Right atrium auricular region (tissue), 2 donors: ENCODE measurements around the gene UGT1A8. TPM values are rescaled to one million over a fixed set of nuclear protein-coding genes. Genes with fewer than 3 reads are reported as not detected.
A peak's percentile ranks its signal among the peaks of the same experiment; 100 is the strongest.

Source experiments
- DNase-seq: peaks from one replicate; pipeline ENCODE4 v3.0.0-alpha.2; 2019; ENCODE audit warnings: low spot score
- H3K27ac ChIP-seq, 2 donors: fragments of 200-600 bp; sonication (generic); 1 replicate in 1 of 2; 2 replicates in 1 of 2; pipeline ENCODE4 v1.5.1; 2016 to 2019
- H3K27me3 ChIP-seq, 2 donors: fragments of 200-600 bp; sonication (generic); one replicate each; pipeline versions ENCODE4 v1.5.1 to v1.6.0; 2017 to 2019
- H3K36me3 ChIP-seq: fragments of 200-600 bp; sonication (generic); one replicate; pipeline ENCODE4 v1.5.1; 2016
- H3K4me1 ChIP-seq, 2 donors: fragments of 200-600 bp; sonication (generic); one replicate each; pipeline versions ENCODE4 v1.5.1 to v1.6.0; 2017 to 2019
- H3K4me3 ChIP-seq, 2 donors: fragments of 200-600 bp; sonication (generic); 1 replicate in 1 of 2; 2 replicates in 1 of 2; pipeline ENCODE4 v1.5.1; 2017 to 2019; ENCODE audit warnings: mild to moderate bottlenecking in 1 of 2, moderate library complexity in 1 of 2
- H3K9me3 ChIP-seq, 2 donors: fragments of 200-600 bp; sonication (generic); one replicate each; pipeline ENCODE4 v1.5.1; 2019
- CTCF ChIP-seq, 2 donors: fragments of 200-600 bp; sonication (generic); IDR thresholded peaks; one replicate each; pipeline ENCODE4 v1.5.1; 2019; ENCODE audit warnings: antibody characterized with exemption in 2 of 2
- total RNA-seq, 2 donors: library from RNA; depleted of rRNA; stranded (reverse); fragments of >200 nt; gene quantifications; one replicate each; pipeline ENCODE4 v1.1.0, GENCODE V29; 2016

UGT1A8 gene
- total RNA-seq, 2 donors from 2014 or later: not detected

DNA sequence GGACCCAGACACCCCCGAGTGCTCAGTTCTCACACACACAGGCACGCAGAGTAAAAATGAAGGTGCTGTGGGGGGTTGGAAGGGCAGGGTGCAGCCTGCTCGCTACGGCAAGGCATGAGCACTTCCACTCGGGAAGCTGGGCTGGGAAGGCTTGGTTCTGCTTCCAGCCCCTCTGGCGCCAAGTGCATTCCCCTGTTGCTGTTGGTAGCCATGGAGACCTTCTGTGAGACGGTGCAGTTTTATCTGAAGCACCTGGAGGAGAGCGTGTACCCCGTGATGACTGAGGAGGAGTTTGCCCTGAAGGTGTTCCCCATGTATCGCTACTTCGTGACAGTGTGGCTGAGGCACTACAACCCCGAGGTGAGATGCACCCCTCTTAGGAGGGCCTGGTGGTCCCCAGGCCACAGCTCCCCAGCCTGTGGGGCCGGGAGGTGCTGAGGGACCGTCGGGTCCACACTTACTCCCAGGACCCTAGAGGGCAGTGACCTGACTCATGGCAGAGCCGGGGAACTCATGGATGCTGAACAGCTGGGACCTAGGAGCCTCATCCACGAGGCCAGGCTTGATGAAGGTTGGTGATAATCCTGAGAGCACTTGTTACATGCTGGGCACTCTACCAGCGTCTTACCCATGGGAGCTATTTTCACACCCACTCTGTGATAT, 176.2 kb downstream of the UGT1A8 start:
- H3K4me3 ChIP-seq: no peak overlapping the region
- DNase-seq: no peak
- no peaks in the 10 kb centered on the region for H3K9me3 ChIP-seq
- H3K4me1 ChIP-seq: no peaks in the 10 kb centered on the region
- TF ChIP-seq CTCF (IDR thresholded peaks at IDR 0.05): no peak
- no peaks in the 10 kb centered on the region for H3K36me3 ChIP-seq
- H3K27ac ChIP-seq: no peak overlapping the region
- H3K27me3 ChIP-seq: no peaks in the 10 kb centered on the region

DNA sequence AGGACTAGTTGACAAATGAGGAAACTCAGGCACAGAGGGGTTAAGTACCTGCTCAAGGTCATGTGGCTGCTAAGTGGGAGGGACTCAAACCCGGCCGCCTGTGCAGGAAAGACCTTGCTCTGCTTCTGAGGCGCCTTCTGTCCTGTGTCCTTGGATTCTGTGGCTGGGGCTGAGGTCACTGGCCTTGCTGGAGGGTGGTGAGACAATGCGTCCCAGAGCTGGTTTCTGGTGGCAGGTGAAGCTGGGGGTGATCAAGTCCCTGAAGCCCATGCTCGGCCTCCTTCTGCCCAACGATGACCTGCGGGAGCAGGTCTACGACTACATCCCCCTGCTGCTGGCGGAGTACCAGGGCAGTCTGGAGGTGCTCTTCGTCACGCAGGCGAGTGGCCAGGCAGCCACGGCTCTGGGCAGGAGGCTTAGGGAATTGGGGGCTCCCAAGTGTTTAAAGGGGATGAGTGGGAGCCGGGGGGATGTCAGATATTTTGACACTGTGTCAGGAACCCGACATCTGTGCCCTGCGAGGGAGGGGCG, 176.8 kb downstream of the UGT1A8 start:
- Histone ChIP-seq H3K36me3 (no peaks in the 10 kb centered on the region), H3K9me3 (no peaks in the 10 kb centered on the region), H3K4me3 (no peak overlapping the region), H3K4me1 (no peaks in the 10 kb centered on the region), H3K27ac (no peak overlapping the region), H3K27me3 (no peaks in the 10 kb centered on the region)
- peak; percentile 36 for DNase-seq
- no peak for TF ChIP-seq CTCF (IDR thresholded peaks at IDR 0.05)

DNA sequence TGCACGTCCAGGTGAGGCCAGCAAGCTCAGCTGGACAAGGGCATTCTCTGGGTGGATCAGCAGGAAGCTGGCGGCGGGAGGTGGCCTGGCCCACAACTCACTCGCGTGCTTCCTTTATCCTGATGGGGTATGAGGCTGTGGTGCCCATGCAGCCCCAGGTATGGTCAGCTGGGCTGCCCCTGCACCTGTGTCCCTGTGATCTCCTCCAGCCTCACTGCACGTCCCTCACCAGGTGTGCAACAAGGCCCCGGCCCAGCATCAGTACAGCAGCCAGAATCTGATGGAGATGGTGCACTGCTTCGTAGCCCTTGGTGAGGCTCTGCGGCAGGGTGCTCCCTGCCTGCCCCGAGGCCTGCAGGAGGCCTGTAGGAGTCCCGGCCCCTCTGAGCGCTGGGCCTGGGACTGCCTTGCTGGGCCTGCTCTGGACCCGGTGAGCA, 178.3 kb downstream of the UGT1A8 start:
- Histone ChIP-seq H3K9me3 (no peaks in the 10 kb centered on the region), H3K36me3 (no peaks in the 10 kb centered on the region), H3K4me3 (no peak overlapping the region), H3K27me3 (no peaks in the 10 kb centered on the region), H3K27ac (no peak overlapping the region), H3K4me1 (no peaks in the 10 kb centered on the region)
- peak; percentile 43 for DNase-seq
- TF ChIP-seq CTCF (IDR thresholded peaks at IDR 0.05): no peak

DNA sequence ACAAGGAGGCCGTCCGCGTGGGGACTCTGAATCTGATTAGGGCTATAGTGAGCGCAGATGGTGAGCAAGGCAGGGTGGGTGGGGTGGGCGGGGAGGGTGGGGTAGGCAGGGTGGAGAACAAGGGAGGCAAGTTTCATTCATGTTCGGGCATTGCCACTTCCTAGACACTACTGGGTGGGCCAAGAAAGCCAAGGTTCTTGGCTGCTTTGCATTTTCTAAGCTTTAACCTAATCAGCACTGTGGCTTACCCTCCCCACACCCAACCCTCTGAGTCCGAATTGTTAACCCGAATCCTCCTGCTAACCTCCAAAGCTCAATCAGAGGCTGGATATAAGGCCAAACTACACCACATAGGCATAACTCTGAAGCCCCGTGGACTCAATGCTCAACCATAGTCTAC, 178.8 kb downstream of the UGT1A8 start:
- Histone ChIP-seq H3K4me3 (no peak overlapping the region), H3K36me3 (no peaks in the 10 kb centered on the region), H3K9me3 (no peaks in the 10 kb centered on the region), H3K27me3 (no peaks in the 10 kb centered on the region), H3K27ac (no peak overlapping the region), H3K4me1 (no peaks in the 10 kb centered on the region)
- TF ChIP-seq CTCF (IDR thresholded peaks at IDR 0.05): no peak
- peak; percentile 7 for DNase-seq

DNA sequence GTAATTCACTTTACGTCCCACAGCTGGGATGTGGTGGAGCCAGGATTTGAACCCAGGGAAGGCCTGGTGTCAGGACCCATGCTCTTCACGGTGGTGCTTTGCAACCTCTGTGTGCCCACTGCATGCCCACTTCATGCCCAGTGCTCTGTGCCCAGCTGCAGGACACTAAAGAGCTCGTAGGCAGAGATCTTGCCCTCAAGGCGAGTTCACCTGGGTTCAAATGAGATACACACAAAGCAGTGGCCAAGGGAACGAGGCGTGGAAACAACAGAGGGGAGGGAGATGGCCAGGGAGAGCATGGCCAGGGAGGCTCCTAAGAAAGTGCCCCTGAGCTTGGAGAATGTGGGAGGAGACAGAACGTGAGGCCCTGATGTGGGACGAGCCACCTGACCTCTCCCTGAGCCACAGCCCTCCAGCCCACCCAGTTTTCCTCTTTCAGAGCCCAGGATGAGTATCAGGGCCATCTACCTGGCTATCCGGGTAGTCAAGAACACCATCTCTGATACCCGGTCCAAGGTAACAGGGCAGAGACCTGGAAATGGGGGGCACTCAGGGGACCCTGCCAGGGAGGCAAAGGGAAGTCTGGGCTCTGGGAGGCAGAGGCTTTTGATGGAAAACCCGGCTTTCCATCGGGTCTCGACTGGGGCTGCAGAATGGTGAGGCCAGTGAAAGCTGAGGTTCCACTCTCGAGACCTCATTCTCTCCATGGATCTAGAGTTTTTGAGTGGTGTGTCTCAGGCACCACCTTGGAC, 181.1 kb downstream of the UGT1A8 start:
- Histone ChIP-seq H3K36me3 (no peaks in the 10 kb centered on the region), H3K9me3 (no peaks in the 10 kb centered on the region), H3K4me1 (no peaks in the 10 kb centered on the region), H3K27ac (no peak overlapping the region), H3K4me3 (no peak overlapping the region), H3K27me3 (no peaks in the 10 kb centered on the region)
- DNase-seq: peak; percentile 11
- TF ChIP-seq CTCF (IDR thresholded peaks at IDR 0.05): no peak
